HG02588 (cell line): ENCODE data around the gene PHF21A.
A peak's percentile ranks its signal among the peaks of the same experiment; 100 is the strongest.

Experiments used
- ATAC-seq: cut with Tn5 transposase; IDR thresholded peaks from one replicate; pipeline ENCODE4 v1.9.1; 2021; ENCODE audit warnings: mild to moderate bottlenecking, moderate library complexity; ENCODE audit not compliant: unreplicated experiment

Gene PHF21A

DNA sequence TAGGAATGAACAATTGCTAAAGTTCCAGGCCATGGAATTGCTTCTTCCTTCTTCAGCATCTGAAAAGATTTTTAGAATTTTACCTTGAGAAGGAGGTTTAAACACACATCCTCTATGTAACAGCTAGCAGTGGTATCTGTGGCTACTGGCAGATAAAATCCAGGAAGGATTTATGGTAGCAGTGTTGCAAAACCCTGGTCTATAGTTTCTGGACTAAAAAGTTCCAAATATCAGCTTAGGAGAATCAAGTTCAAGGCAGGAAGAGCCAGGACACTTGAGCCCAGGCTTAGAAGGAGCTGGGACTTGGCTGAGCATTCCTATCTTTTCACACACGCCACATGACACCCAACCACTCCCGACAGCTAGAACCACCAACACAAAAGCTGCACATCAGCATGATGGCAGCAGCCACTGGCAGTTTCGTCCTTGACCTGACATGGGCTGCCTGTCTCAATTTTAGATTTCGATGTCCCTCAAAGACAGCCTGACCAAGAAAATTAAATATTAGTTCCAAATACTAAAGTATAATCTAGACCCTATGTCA lies 184.7 kb downstream of the PHF21A start:
- no peak for ATAC-seq

DNA sequence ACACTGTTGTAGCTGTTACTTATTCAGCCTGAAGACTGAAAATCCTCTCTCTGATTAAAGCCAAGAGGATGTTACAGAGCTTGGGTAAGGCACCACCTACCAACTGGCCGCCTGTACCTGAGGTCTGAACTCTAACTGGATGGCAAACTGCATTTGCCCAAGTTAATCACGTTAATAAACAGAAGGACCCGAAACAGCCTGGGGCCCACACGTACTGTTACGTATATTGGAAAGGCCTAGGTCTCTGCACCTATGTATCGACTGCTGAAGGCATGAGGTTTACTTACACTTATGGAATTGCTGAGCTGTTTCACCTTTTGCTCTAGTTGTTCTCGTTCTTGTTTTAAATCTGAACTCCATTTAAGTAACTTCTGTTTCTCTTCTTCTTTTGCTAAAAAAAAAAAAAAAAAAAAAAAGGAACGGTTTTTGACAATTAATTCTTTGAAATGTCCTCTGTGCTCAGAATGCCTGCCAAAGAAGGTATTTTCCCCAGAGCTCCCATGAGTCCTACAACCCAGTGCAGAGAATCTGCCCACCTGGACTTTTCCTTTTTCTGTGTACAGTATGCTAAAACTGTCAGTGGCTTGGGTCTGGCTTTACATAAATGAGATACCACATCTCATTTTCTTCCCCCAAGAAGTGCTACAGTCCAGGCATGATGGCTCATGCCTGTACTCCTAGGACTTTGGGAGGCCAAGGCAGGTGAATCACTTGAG lies 185.7 kb downstream of the PHF21A start:
- ATAC-seq: no peak

DNA sequence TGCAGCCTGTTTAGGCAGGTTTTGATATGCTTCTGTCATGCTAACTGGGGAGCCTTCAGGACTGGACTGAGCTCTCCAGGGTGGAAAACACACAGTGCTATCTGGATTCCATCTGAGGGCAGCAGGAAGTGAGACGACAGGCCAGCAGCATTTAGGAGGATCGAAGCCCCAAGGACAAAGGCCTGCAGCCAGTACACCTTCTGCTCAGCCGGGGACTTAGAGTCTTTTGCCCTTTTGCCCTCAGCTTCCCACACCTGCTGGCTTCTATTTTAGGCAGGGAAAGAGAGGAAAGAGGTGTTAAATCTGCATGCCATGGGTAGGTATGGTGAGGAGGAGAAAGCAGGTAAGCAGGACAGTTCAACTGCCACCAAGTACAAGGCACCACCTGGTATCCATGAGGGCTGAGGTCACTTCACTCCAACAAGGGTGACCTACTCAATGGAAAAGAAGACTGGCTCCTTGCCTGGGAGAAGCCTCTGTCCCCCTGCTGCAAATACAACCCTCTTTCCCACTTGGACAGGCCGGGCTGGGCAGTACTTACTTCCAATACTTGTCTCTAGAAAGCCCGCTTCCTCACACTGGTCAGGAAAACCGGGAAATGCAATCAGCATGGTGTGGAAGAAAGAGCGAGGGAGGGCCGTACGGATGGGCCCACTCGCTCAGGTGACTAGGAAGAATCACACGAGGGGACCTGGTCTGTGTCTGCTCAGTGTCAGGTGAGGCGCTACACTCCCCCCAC lies 186.5 kb downstream of the PHF21A start:
- ATAC-seq: no peak

DNA sequence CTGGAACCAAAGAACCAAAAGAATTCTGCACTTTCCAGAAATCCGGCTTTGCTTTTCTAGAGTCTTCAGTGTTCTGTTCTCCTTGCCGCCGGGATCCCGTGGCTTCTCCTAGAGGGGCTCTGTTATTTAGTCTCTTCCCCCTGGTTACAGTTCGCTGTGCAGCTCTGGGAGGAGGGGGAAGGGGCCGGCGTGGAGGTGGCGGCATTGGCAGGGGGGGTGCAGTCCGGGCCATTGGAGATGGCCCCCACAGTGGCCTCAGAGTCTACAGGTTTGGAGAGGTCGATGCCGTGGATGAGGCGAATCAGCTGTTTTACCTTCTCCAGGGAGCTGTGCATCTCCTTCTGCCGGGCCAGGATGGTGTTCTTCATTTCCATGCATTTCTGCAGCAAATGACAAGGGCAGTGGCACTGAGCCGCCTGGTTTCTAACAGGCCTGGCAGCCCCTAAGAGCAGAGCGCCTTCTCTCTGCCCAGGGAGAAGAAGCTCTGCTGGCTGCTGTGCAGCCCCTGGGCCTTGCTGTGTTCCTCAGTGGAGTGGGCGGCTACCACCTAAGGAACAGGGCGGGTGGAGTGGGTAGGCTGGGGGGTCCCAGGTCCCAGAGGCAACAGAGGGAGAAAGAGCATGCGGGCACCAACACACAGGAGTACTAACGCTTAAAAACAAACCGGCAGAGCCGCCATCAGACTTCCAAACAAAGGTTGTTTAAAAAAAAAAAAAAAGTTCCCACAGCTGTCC lies 187.2 kb downstream of the PHF21A start:
- ATAC-seq: no peak

DNA sequence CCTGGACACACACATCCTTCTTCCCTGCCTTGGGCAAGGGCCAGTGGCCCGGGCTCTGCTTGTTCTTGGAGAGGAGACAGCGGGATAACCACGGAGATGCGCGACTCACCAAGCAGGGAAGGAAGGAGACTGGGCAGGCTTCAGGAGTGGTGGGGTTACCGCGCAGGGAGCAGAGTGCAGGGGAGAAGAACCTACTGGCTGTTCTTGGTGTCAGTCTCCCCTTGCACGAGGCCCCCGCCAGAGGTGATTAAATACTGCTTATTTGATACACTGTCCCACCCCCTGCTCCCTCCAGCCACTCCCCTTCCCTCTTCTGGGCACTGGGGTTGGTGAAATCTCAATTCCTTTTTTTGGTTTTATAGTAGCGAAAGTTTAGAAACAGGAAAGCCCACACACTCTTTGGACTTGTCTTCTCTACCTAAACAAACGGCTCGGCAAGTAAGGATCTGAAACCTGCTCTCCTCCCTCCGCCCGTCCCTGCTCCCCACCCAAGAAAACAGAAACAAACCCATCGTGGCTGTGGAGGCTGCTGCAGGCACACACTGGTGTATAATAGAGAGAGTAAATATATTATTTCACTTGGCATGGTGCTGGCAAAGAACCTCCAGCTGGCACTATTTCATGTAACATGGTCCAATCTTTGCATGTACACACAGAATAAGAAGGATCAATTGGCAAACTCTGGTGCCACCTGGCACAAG lies 188.0 kb downstream of the PHF21A start:
- ATAC-seq: no peak

DNA sequence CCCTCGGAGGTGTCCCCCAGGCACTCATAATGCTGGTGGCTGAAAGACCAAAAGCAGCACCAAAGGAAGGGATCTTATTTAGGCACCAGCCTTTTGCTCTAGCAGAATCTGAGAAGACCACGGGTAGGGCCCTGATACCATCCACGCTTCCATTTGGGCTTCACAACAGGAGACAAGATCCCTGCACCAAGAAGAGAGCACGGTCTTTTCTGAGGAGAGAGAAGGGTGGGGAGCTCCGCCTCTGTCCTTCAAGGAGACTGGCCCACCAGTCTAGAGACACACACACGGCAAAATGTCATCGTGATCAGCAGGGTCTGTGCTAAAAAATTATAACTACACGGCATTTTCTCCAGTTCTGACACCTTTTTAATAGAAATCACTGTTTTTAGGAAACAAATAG lies 189.0 kb downstream of the PHF21A start:
- no peak for ATAC-seq

DNA sequence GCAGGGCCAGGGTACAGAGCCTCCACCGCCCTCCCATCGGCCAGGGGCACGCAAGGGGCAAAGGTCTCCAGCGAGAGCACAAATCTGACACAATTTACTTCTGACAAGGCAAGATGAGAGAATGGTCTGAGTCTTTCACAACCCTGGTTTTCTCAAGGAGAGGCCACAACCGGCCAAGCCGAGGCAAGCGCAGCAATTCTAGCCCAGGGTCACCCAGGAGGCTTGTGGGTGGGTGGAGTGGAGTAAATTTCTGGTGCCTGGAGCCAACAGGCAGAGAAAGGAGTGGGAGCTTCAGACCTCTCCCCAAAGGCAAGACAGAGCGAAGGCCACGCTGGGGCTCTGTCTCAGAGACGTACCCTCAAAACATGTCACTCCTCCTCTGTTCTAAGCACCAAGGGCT lies 189.5 kb downstream of the PHF21A start:
- ATAC-seq: no peak

DNA sequence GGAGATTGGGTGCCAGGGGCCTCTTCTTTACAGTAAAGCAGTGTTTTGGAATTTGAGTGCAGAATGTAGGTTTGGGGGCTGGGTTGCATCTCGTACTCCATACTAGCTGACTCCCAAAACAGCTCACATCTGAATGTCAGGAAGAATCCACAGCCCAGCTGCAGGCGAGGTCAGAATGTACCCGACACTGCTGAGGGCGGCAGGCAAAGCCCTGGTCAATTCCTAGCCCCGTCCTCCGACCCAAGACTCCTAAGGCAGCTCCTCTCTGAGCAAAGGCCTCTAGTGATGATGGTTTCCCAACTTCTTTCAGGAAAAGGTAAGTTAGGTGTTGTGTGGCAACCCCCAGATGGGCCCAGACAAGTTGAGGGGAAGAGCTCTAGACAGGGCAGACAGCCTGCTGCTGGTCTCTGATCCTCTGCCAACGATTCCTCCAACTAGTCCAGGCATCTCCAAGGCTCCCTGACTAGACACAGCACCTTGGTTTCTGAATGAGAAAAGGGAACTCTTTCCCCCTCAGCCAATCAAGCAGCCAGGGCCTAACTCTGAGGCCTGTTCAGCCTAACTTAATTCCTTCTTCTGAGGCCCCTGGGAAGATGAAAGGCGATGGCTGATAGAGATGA lies 190.2 kb downstream of the PHF21A start:
- ATAC-seq: no peak

DNA sequence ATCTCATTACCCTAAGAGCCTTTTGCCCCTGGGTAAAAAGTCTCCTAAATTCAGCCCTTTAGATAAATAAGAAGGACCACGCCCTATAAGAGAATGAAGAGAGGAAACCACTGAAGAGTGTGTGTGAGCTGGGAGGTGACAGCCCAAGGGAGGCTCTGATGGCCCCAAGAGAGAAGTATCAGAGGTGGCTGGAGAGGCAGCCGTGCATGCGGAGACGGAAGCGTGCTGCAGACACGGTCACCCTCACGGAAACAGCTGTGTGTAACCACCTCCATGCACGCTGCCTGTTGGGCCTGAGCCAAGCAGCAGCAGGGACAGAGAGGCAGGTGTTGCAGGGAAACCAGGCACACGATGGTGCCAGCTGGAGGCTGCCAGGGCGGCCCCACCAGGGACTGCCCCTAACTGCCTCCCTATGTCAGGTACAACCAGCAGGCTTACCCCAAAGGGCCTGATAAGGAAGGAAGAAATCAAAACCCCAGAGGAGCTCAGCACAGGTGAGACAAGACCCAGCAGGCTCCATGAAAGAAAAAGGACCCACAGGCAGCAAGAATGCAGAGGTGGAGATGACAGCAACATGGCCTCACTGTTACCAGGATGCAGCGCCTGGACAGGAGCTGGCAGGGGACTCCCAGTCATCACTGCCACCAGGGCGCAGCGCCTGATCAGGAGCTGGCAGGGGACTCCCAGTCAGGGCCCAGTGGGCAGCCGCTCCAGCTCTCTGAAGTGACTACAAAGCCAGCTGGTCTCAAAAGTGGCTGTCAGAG lies 191.0 kb downstream of the PHF21A start:
- peak; percentile 88 for ATAC-seq

DNA sequence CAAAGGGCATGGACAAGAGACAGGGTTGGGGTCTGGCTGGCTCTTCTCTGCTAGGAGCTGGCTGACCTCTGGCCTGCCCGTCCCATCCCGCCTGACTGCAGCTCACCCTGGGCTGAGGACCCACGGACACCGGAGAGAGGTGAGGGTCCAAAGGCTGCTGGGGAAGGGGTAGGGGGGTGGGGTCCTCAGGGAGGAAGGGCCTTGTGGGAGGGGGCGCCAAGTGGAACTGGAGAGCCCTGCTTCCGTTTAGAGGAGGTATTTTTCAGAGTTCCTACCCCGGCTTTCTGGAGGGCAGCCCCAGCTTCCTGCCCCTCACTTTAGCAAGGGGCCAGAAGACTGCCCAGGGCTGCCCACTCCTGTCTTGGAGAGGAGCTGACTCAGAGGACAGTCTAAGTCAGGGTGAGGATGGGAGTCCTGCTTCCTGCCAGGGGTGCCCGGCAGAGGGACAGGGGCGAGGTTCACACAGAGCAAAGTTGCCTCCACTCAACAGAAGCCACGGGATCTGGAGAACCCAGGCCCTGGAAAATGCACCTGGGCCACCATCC lies 191.7 kb downstream of the PHF21A start:
- no peak for ATAC-seq

DNA sequence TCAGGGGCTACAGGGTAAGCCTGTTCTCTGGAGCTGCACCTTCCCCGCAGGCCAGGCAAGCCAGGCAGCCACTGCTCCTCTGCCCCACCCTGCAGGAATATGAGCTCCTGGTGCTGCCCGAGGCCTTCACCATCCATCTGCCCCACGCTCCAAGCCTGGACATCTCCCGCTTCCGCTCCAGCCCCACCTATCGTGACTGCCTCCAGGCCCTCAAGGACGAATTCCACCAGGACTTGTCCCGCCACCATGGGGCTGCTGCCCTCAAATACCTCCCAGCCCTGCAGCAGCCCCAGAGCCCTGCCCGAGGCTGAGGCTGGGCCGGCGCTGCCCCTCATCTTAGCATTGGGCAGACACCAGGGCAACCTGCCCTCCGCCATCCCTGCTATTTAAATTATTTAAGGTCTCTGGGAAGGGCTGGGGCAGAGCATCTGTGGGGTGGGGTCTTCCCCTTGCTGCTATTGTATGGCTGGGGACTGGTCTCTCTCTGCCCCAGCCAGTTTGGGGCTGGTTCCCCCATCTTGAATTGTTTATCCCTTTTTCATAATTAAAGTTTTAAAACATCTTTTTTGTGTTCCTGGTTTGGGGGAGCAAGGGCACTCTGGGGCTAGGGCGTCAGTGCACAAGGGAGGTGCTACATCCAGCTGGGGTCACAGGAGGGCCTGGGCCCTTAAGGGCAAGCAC lies 192.6 kb downstream of the PHF21A start:
- no peak for ATAC-seq

DNA sequence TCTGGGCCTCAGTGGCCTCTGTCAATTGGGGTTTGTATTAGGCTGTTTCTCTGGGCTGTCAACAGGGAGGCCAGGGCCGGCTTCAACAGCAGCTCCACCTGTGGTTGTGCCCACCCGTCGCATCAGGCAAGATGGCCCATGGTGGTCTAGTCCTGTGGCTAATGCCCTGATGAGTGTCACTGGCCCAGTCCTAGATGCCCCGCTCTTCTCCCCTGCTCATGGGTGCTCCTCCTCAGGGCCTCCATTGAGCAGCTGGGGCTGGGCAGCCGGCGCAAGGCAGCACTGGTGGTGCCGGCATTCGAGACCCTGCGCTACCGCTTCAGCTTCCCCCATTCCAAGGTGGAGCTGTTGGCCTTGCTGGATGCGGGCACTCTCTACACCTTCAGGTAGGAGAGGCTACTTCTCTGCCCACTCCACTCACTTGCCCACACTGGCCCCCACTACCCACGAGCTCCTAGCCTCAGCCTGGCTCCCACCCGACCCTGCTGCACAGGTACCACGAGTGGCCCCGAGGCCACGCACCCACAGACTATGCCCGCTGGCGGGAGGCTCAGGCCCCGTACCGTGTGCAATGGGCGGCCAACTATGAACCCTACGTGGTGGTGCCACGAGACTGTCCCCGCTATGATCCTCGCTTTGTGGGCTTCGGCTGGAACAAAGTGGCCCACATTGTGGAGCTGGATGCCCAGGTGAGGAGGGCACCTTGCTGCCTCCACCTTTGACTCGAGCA lies 193.4 kb downstream of the PHF21A start:
- ATAC-seq: no peak

DNA sequence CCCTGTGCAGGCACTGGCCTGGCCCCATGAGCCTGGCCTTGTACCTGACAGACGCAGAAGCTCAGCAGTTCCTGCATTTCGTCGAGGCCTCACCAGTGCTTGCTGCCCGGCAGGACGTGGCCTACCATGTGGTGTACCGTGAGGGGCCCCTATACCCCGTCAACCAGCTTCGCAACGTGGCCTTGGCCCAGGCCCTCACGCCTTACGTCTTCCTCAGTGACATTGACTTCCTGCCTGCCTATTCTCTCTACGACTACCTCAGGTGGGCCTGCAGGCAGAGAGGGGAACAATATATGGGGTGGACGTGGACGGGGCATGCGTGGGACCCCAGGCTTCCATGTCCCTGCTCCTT lies 193.9 kb downstream of the PHF21A start:
- ATAC-seq: no peak

DNA sequence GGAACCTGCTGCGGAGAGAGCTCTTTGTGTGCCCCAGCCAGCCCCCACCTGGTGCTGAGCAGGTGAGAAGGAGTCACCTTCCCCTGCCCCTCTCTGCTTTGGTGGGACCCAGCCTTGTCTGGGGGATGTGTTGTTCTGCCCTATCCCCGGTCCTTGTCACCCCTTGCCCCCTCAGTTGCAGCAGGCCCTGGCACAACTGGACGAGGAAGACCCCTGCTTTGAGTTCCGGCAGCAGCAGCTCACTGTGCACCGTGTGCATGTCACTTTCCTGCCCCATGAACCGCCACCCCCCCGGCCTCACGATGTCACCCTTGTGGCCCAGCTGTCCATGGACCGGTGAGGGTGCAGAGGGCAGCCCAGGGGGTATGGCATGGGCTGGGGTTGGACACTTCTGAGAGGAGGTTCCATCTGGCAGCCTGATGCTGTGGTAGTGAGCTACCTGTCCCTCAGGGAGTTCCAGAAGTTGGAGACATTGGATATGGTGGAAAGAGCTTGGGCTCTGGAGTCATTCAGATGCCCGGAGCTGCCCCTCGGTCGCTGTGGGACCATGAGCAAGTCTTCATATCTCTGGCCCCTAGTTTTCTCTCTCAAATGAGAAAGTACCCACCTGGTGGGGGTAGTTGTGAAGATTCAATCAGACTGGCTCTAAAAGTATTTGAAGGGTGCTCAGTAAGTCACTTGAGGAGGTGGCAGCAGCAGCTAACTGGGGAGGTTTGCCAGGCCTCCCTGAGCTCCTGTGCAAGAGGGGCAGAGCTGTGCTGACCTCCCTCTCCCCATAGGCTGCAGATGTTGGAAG lies 194.5 kb downstream of the PHF21A start:
- ATAC-seq: no peak

DNA sequence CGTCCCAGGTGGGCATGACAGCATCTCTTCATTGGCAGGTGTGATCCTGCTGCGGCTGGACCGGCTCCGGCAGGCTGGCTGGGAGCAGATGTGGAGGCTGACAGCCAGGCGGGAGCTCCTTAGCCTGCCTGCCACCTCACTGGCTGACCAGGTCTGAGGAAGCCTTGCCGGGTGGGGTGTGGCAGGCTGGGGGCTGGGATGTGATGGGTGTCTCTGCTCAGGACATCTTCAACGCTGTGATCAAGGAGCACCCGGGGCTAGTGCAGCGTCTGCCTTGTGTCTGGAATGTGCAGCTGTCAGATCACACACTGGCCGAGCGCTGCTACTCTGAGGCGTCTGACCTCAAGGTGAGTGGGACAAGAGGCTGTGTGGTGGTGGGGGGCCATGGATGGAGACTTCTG lies 195.3 kb downstream of the PHF21A start:
- ATAC-seq: no peak

DNA sequence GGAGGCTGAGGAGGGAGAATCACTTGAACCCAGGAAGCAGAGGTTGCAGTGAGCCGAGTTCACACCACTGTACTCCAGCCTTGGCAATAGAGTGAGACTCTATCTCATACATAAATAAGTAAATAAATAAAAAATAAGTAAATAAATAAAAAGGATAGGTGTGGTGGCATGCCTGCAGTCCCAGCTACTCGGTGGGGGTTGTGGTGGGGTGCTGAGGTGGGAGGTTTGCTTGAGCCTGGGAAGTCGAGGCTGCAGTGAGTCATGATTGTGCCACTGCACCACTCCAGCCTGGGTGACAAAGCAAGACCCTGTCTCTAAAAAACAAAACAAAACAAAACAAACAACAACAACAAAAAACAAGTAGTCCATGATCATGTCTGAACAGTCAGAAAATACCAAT lies 195.7 kb downstream of the PHF21A start:
- ATAC-seq: no peak

DNA sequence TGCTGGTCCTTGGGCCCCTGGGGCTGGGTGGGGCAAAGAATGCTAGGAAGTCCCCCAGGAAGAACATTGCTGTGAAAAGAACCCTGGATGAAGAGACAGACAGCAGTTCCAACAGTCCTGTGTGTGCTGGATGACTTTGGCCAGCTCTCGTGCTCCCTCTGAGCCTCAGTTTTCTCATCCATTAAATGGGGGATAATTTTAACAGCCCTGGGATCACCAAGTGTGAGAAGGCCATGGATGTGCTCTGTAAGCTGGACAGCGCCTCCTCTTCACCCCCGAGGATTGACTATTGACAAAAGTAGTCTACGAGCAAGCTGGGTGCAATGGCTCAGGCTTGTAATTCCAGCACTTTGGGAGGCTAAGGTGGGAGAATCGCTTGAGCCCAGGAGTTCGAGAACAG lies 196.3 kb downstream of the PHF21A start:
- no peak for ATAC-seq
